GM18499 (cell line): ENCODE data around the gene ZNF837.

Experiments
- ATAC-seq: cut with Tn5 transposase; IDR thresholded peaks from one replicate; pipeline ENCODE4 v1.9.1; 2021; ENCODE audit warnings: moderate number of reproducible peaks; ENCODE audit not compliant: insufficient read depth, unreplicated experiment

ZNF837 gene

GRCh38 chr19:58326501-58326913 is 54.3 kb downstream of the ZNF837 start:
- ATAC-seq: no peak

GRCh38 chr19:58325311-58326022 is 55.4 kb downstream of the ZNF837 start:
- ATAC-seq: no peak

GRCh38 chr19:58319241-58319640 is 61.6 kb downstream of the ZNF837 start:
- ATAC-seq: no peak

GRCh38 chr19:58318297-58318696 is 62.5 kb downstream of the ZNF837 start:
- no peak for ATAC-seq
